ENCODE data around the gene TRO.

DNA sequence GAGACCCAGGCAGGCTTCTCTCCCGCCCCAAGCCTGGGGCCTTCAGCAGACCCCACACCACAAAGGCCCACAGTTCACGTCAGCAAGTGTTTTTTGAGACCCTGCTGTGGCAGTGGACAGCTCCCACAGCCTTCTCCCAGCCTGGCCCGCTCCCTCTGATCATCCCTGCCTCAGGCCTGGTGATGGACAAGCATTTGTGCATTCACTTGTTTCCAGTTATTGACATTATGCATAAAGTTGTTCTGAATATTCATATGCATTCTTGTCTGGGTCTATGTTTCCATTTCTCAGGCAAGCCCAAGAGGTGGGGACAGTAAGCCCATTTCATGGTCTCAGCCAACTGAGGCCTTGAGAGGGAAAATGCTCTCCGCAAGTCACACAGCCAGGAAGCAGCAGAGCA, 14.7 kb downstream of the TRO start:
- no peak for TF ChIP-seq POLR2A (IDR thresholded peaks at IDR 0.05; ENCODE audit: low read length)
- no peak for TF ChIP-seq GATA1 (IDR thresholded peaks at IDR 0.05; ENCODE audit: low read depth, low read length)

Measured in erythroblast (primary cell).